Activated B cell treated with CpG ODN at 0.5 μM for 24 hours (primary cell): ENCODE results near the gene MEFV. TPM values are rescaled to one million over a fixed set of nuclear protein-coding genes. Genes with fewer than 3 reads are reported as not detected.
"Not testable (repeated sequence)": the region's sequence is repeated elsewhere in the genome, so short reads cannot be mapped to it uniquely, and the experiment has no call there.

Experiments used
- ATAC-seq: fragments of 200-7000 bp; cut with Tn5 transposase; one replicate; pipeline ENCODE4 v1.10.0; 2021; ENCODE audit warnings: low read depth, mild to moderate bottlenecking, moderate library complexity
- CTCF ChIA-PET: fragments of 350-600 bp; sonication (Branson Sonifier 250); formaldehyde crosslinking; loops from one replicate; lab custom pipeline; 2021; ENCODE audit warnings: antibody characterized with exemption; lab: Charles Lee
- POLR2A ChIA-PET: fragments of 350-600 bp; sonication (Branson Sonifier 250); formaldehyde crosslinking; loops from one replicate; lab custom pipeline; 2021; ENCODE audit warnings: antibody characterized with exemption; lab: Charles Lee
- DNase-seq: peaks from one replicate; pipeline ENCODE4 v3.0.0; 2022
- H3K27ac Mint-ChIP-seq: one replicate; pipeline ENCODE4 v1.8.0; 2020; ENCODE audit warnings: mixed read lengths
- H3K27me3 Mint-ChIP-seq: one replicate; pipeline ENCODE4 v1.8.0; 2021; ENCODE audit warnings: mixed read lengths
- H3K36me3 Mint-ChIP-seq: one replicate; pipeline ENCODE4 v1.8.0; 2021; ENCODE audit warnings: low read depth, mixed read lengths
- H3K4me1 Mint-ChIP-seq: one replicate; pipeline ENCODE4 v1.8.0; 2021; ENCODE audit warnings: mixed read lengths
- H3K4me3 Mint-ChIP-seq: one replicate; pipeline ENCODE4 v1.8.0; 2020; ENCODE audit warnings: mild to moderate bottlenecking, mixed read lengths
- H3K9me3 Mint-ChIP-seq: one replicate; pipeline ENCODE4 v1.8.0; 2020; ENCODE audit warnings: mixed read lengths
- CTCF ChIP-seq: fragments of 200-600 bp; IDR thresholded peaks from one replicate; pipeline ENCODE4 v1.8.0; 2022; ENCODE audit warnings: antibody characterized with exemption, mild to moderate bottlenecking
- intact Hi-C: fragments of 100-400 bp; cut with micrococcal nuclease; formaldehyde crosslinking; loops from one replicate; pipeline ENCODE4 v1.15.1; 2024
- total RNA-seq: library from RNA; stranded (reverse); gene quantifications from 2 replicates; pipeline ENCODE4 v1.2.3, GENCODE V29; 2022

MEFV gene
- total RNA-seq, 1 donor from 2014 or later: not detected

DNA sequence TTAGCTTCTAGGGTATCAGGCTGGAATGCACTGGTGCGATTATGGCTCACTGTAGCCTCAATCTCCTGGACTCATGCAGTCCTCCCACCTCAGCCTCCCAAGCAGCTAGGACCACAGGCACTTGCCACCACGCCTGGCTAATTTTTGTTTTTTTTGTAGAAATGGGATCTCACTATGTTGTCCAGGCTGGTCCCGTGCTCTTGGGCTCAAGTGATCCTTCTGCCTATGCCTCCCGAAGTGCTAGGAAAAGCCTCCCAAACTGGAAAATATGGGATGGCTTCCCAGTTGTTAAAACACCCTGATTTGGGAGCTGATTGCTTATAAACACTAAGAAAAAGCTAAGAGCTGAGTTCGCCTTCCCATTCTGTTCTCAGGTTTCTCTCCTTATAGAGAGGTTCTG is 20.2 kb upstream of the MEFV start:
- ChIA-PET POLR2A (interaction anchor here (0.6 to 0.7 kb wide), 2 partner anchors 33 to 273 kb away, joined by 5 to 13 read pairs; no protein-coding TSS in a partner anchor), CTCF (interaction anchor here (0.6 kb wide), 1 partner anchor 10 kb away, joined by 3 read pairs; no protein-coding TSS in a partner anchor)
- H3K4me3 Mint-ChIP-seq: no peak overlapping the region
- no peak overlapping the region for H3K27ac Mint-ChIP-seq
- no peaks in the 10 kb centered on the region for H3K9me3 Mint-ChIP-seq
- H3K36me3 Mint-ChIP-seq: no peaks in the 10 kb centered on the region
- TF ChIP-seq CTCF: no peak
- no peaks in the 10 kb centered on the region for H3K27me3 Mint-ChIP-seq
- ATAC-seq: no peak
- H3K4me1 Mint-ChIP-seq: no peaks in the 10 kb centered on the region
- intact Hi-C loops: no loop called here
- no peak for DNase-seq

GRCh38 chr16:3274947-3275346 is 18.5 kb upstream of the MEFV start:
- DNase-seq (no peak), ATAC-seq (no peak)
- no peak overlapping the region for H3K4me3 Mint-ChIP-seq
- no peaks in the 10 kb centered on the region for H3K9me3 Mint-ChIP-seq
- no peaks in the 10 kb centered on the region for H3K4me1 Mint-ChIP-seq
- H3K27ac Mint-ChIP-seq: no peak overlapping the region
- intact Hi-C loops: no loop called here
- H3K36me3 Mint-ChIP-seq: no peaks in the 10 kb centered on the region
- no peak for TF ChIP-seq CTCF
- POLR2A ChIA-PET: no interaction called here
- no peaks in the 10 kb centered on the region for H3K27me3 Mint-ChIP-seq
- CTCF ChIA-PET: no interaction called here

GRCh38 chr16:3274490-3274889 is 18.1 kb upstream of the MEFV start:
- H3K4me1 Mint-ChIP-seq: no peaks in the 10 kb centered on the region
- H3K27ac Mint-ChIP-seq: no peak overlapping the region
- no peak for TF ChIP-seq CTCF
- ChIA-PET CTCF (no interaction called here), POLR2A (no interaction called here)
- no peak overlapping the region for H3K4me3 Mint-ChIP-seq
- no peaks in the 10 kb centered on the region for H3K27me3 Mint-ChIP-seq
- no peaks in the 10 kb centered on the region for H3K36me3 Mint-ChIP-seq
- intact Hi-C loops: no loop called here
- H3K9me3 Mint-ChIP-seq: no peaks in the 10 kb centered on the region
- ATAC-seq: no peak
- DNase-seq: no peak

DNA sequence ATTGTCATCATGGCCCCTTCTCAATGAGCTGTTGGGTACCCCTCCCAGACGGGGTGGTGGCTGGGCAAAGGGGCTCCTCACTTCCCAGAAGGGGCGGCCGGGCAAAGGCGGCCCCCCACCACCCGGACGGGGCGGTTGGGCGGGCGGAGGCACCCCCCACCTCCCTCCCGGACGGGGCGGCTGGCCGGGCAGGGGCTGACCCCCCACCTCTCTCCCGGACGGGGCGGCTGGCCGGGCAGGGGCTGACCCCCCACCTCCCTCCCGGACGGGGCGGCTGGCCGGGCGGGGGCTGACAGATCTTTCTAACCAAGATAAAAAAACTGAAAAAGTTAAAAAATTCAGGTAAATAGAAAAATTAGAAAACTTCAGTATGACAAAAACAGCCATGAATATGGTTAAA is 14.8 kb upstream of the MEFV start:
- intact Hi-C loops, H3K9me3 Mint-ChIP-seq, ATAC-seq, H3K4me3 Mint-ChIP-seq, POLR2A ChIA-PET, H3K4me1 Mint-ChIP-seq, DNase-seq, CTCF ChIA-PET, H3K27ac Mint-ChIP-seq, H3K27me3 Mint-ChIP-seq: not testable (repeated sequence)
- peaks cover 22% of the 10 kb centered on the region for H3K36me3 Mint-ChIP-seq

- H3K36me3 Mint-ChIP-seq: peaks cover 23% of the 10 kb centered on the region
- H3K27ac Mint-ChIP-seq, H3K9me3 Mint-ChIP-seq, H3K4me3 Mint-ChIP-seq, intact Hi-C loops, CTCF ChIA-PET, H3K4me1 Mint-ChIP-seq, H3K27me3 Mint-ChIP-seq, DNase-seq, ATAC-seq: not testable (repeated sequence)
- POLR2A ChIA-PET: interaction anchor here (1.2 kb wide), 1 partner anchor 12 kb away, joined by 4 read pairs; the partner anchor contains the start of gene ZNF263
Measured at GRCh38 chr16:3270718-3271117, 14.3 kb upstream of the MEFV start.

DNA sequence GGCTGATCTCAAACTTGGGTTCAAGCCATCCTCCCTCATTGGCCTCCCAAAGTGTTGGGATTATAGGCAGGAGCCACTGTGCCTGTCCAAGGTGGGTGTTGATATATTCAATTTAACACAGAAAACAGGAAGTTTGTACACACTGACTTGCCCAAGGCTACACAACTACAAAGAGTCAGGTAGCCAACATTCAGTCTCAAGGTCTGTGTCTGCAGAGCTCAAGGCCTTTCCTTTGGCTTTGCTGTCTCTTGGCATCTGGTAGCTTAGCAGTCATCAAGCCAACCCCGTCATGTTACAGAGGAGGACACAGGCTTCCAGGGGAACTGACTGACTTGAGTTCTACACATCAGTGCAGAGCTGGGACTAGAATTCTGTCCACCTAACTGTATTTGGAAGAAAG is 11.9 kb upstream of the MEFV start:
- no peak overlapping the region for H3K27ac Mint-ChIP-seq
- CTCF ChIA-PET: no interaction called here
- intact Hi-C loops: loop anchor here (10.0 kb wide), 1 partner anchor 113 kb away; no protein-coding TSS in a partner anchor
- H3K36me3 Mint-ChIP-seq: peaks cover 35% of the 10 kb centered on the region
- H3K4me1 Mint-ChIP-seq: peaks cover 22% of the 10 kb centered on the region
- ATAC-seq (no peak), DNase-seq (no peak)
- H3K27me3 Mint-ChIP-seq: no peaks in the 10 kb centered on the region
- no peaks in the 10 kb centered on the region for H3K9me3 Mint-ChIP-seq
- no peak overlapping the region for H3K4me3 Mint-ChIP-seq
- TF ChIP-seq CTCF: no peak
- POLR2A ChIA-PET: no interaction called here
